ENCODE measurements around the gene CD59.

Gene CD59

GRCh38 chr11:33700063-33700501, 36.1 kb downstream of the CD59 start:
- Histone ChIP-seq H3K27me3 (replicated peaks; ENCODE audit: control insufficient read depth, insufficient read depth, low read length) (no peaks in the 10 kb centered on the region; the same call in 1 of the 2 replicates), H3K4me3 (replicated peaks; ENCODE audit: low read depth, low read length) (peak overlapping the region; percentile 72), H3K36me3 (ENCODE audit: control insufficient read depth, insufficient read depth, low read length) (peaks cover under 1% of the 10 kb centered on the region; the same call in 1 of the 2 replicates)
- DNase-seq (ENCODE audit: extremely low read depth, insufficient read length): no peak
- TF ChIP-seq, protein P1, sequence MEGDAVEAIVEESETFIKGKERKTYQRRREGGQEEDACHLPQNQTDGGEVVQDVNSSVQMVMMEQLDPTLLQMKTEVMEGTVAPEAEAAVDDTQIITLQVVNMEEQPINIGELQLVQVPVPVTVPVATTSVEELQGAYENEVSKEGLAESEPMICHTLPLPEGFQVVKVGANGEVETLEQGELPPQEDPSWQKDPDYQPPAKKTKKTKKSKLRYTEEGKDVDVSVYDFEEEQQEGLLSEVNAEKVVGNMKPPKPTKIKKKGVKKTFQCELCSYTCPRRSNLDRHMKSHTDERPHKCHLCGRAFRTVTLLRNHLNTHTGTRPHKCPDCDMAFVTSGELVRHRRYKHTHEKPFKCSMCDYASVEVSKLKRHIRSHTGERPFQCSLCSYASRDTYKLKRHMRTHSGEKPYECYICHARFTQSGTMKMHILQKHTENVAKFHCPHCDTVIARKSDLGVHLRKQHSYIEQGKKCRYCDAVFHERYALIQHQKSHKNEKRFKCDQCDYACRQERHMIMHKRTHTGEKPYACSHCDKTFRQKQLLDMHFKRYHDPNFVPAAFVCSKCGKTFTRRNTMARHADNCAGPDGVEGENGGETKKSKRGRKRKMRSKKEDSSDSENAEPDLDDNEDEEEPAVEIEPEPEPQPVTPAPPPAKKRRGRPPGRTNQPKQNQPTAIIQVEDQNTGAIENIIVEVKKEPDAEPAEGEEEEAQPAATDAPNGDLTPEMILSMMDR (IDR thresholded peaks at IDR 0.05; ENCODE audit: insufficient read depth, low read length, poor library complexity, severe bottlenecking): no peak

DNA sequence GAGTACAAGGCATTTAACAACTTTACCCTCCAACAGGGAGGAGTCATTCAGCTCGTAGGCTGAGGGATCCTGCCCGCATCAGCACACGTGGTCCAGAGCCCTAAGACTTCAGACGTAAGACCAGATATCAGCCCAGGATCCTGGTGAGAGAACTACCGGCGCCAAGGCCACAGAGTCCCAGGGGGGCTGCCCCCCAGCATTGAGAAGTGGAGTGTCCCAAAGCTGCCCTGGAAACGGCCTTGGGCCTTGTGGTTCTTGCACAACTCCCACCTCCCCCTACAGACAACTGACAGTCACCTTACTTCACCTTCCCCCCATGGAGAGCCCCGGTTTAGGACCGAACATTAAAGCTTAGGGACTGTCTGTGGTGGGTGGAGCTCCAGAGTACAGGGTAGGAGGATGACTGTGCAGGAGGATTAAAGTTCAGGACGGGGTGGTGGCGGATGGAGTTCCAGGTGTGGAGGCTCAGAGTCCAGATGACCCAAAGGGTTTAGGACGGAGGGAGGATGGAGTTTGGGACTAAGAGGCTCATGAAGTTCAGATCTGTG, 36.6 kb downstream of the CD59 start:
- no peaks in the 10 kb centered on the region for H3K36me3 ChIP-seq (ENCODE audit: control insufficient read depth, insufficient read depth, low read length)
- DNase-seq (ENCODE audit: extremely low read depth, insufficient read length): no peak
- H3K4me3 ChIP-seq (replicated peaks; ENCODE audit: low read depth, low read length): no peak overlapping the region; the same call in 1 of the 2 replicates
- no peaks in the 10 kb centered on the region; the same call in 1 of the 2 replicates for H3K27me3 ChIP-seq (replicated peaks; ENCODE audit: control insufficient read depth, insufficient read depth, low read length)
- TF ChIP-seq, protein P1 (IDR thresholded peaks at IDR 0.05; ENCODE audit: insufficient read depth, low read length, poor library complexity, severe bottlenecking): no peak

GRCh38 chr11:33698921-33699320, 37.3 kb downstream of the CD59 start:
- no peaks in the 10 kb centered on the region; the same call in 1 of the 2 replicates for H3K27me3 ChIP-seq (replicated peaks; ENCODE audit: control insufficient read depth, insufficient read depth, low read length)
- no peak overlapping the region for H3K4me3 ChIP-seq (replicated peaks; ENCODE audit: low read depth, low read length)
- no peak for DNase-seq (ENCODE audit: extremely low read depth, insufficient read length)
- TF ChIP-seq, protein P1 (IDR thresholded peaks at IDR 0.05; ENCODE audit: insufficient read depth, low read length, poor library complexity, severe bottlenecking): no peak
- H3K36me3 ChIP-seq (ENCODE audit: control insufficient read depth, insufficient read depth, low read length): no peaks in the 10 kb centered on the region

DNA sequence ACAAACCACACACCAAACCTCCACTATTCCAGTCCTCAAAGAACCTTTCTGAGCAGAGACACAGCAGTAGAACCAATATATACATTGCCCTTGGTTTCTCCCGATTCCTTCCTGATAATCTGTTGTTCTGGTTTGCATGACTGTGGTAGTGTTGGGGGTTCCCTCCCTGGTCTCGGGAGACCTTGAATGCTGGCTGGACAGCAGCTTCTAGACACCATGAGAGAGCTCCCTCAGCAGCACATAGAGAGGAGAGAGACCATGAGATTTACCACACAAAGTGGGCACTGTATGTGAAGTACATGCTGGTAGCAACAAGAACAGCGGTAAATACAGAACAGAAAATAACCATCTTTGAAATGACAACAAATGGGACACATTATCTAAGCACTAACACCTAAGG, 38.2 kb downstream of the CD59 start:
- Histone ChIP-seq H3K4me3 (replicated peaks; ENCODE audit: low read depth, low read length) (no peak overlapping the region), H3K36me3 (ENCODE audit: control insufficient read depth, insufficient read depth, low read length) (no peaks in the 10 kb centered on the region), H3K27me3 (replicated peaks; ENCODE audit: control insufficient read depth, insufficient read depth, low read length) (no peaks in the 10 kb centered on the region; the same call in 1 of the 2 replicates)
- TF ChIP-seq, protein P1 (IDR thresholded peaks at IDR 0.05; ENCODE audit: insufficient read depth, low read length, poor library complexity, severe bottlenecking): no peak
- DNase-seq (ENCODE audit: extremely low read depth, insufficient read length): no peak

- no peaks in the 10 kb centered on the region; the same call in 1 of the 2 replicates for H3K27me3 ChIP-seq (replicated peaks; ENCODE audit: control insufficient read depth, insufficient read depth, low read length)
- TF ChIP-seq, protein P1 (IDR thresholded peaks at IDR 0.05; ENCODE audit: insufficient read depth, low read length, poor library complexity, severe bottlenecking): no peak
- no peak for DNase-seq (ENCODE audit: extremely low read depth, insufficient read length)
- H3K36me3 ChIP-seq (ENCODE audit: control insufficient read depth, insufficient read depth, low read length): no peaks in the 10 kb centered on the region
- H3K4me3 ChIP-seq (replicated peaks; ENCODE audit: low read depth, low read length): no peak overlapping the region
Observed at GRCh38 chr11:33696931-33697638, 39.1 kb downstream of the CD59 start.

All from GM06990 (cell line).